MM.1S (cell line): ENCODE measurements around the gene EPB41L1.

ENCODE experiments used
- DNase-seq: peaks from one replicate; pipeline ENCODE4 v3.0.0-alpha.2; 2015
- H2AFZ ChIP-seq: fragments of 300-600 bp; sonication (generic); 2 replicates; pipeline ENCODE4 v1.6.0; 2016; ENCODE audit warnings: antibody characterized with exemption, low read length
- H3F3A ChIP-seq: fragments of 300-600 bp; sonication (generic); 2 replicates; pipeline ENCODE4 v1.6.1; 2016; ENCODE audit warnings: mild to moderate bottlenecking, antibody characterized with exemption, low read length, moderate library complexity, mixed read lengths; ENCODE audit not compliant: insufficient read depth
- H3K27ac ChIP-seq: fragments of 300-600 bp; sonication (generic); 2 replicates; pipeline ENCODE4 v1.5.1; 2016; ENCODE audit warnings: mild to moderate bottlenecking, low read length
- H3K27me3 ChIP-seq: fragments of 300-600 bp; sonication (generic); replicated peaks from 2 replicates; pipeline ENCODE4 v1.6.0; 2016; ENCODE audit warnings: low read length; ENCODE audit not compliant: insufficient read depth
- H3K36me3 ChIP-seq: fragments of 300-600 bp; sonication (generic); replicated peaks from 2 replicates; pipeline ENCODE4 v1.6.1; 2016; ENCODE audit warnings: mild to moderate bottlenecking, low read length, mixed read lengths; ENCODE audit not compliant: insufficient read depth
- H3K4me1 ChIP-seq: fragments of 300-600 bp; sonication (generic); 2 replicates; pipeline ENCODE4 v1.6.1; 2016; ENCODE audit warnings: low read length, mixed read lengths
- H3K4me2 ChIP-seq: fragments of 300-600 bp; sonication (generic); 2 replicates; pipeline ENCODE4 v1.6.0; 2016; ENCODE audit warnings: low read depth, low read length
- H3K4me3 ChIP-seq: fragments of 300-600 bp; sonication (generic); 2 replicates; pipeline ENCODE4 v1.5.1; 2016; ENCODE audit warnings: low read length, mixed read lengths
- H3K79me2 ChIP-seq: fragments of 300-600 bp; sonication (generic); 2 replicates; pipeline ENCODE4 v1.6.1; 2016; ENCODE audit warnings: mixed run types, low read length, mixed read lengths
- H3K9ac ChIP-seq: fragments of 300-600 bp; sonication (generic); 2 replicates; pipeline ENCODE4 v1.6.1; 2016; ENCODE audit warnings: low read length, mixed read lengths
- H3K9me2 ChIP-seq: fragments of 300-600 bp; sonication (generic); replicated peaks from 2 replicates; pipeline ENCODE4 v1.6.1; 2016; ENCODE audit warnings: mild to moderate bottlenecking, low read length, mixed read lengths; ENCODE audit not compliant: insufficient read depth
- H3K9me3 ChIP-seq: fragments of 300-600 bp; sonication (generic); replicated peaks from 2 replicates; pipeline ENCODE4 v1.6.1; 2016; ENCODE audit warnings: mild to moderate bottlenecking, low read length, mixed read lengths; ENCODE audit not compliant: insufficient read depth
- H4K20me1 ChIP-seq: fragments of 300-600 bp; sonication (generic); 2 replicates; pipeline ENCODE4 v1.6.1; 2016; ENCODE audit warnings: mild to moderate bottlenecking, low read length, moderate library complexity, mixed read lengths; ENCODE audit not compliant: insufficient read depth
- CTCF ChIP-seq: fragments of 300-600 bp; sonication (generic); IDR thresholded peaks from 2 replicates; pipeline ENCODE4 v1.5.1; 2016; ENCODE audit warnings: antibody characterized with exemption, low read length, mixed read lengths
- EZH2 ChIP-seq: fragments of 300-600 bp; sonication (generic); optimal IDR thresholded peaks from 2 replicates; pipeline ENCODE3; 2017; ENCODE audit warnings: low read depth, mild to moderate bottlenecking, antibody characterized with exemption, low read length, mixed read lengths
- EZH2phosphoT487 ChIP-seq: fragments of 300-600 bp; sonication (generic); IDR thresholded peaks from 2 replicates; pipeline ENCODE4 v1.6.1; 2018; ENCODE audit warnings: antibody characterized with exemption, low read length

EPB41L1 gene

GRCh38 chr20:36145877-36146707 is 8.4 kb upstream of the EPB41L1 start:
- no peaks in the 10 kb centered on the region for H4K20me1 ChIP-seq
- H3K36me3 ChIP-seq, result no peaks in the 10 kb centered on the region
- H3K27me3 ChIP-seq, result no peaks in the 10 kb centered on the region
- peak overlapping the region; percentile 51 for H3K4me3 ChIP-seq
- TF ChIP-seq EZH2phosphoT487 (no peak), EZH2 (no peak), CTCF (no peak)
- 0 out of 2 replicates have a peak, but pooled peaks cover 2% of the 10 kb centered on the region for H3K79me2 ChIP-seq
- peak overlapping the region; percentile 29 for H3K9ac ChIP-seq
- H3F3A ChIP-seq, result peaks cover 35% of the 10 kb centered on the region
- H2AFZ ChIP-seq, result peak overlapping the region; percentile 33; the same call in 1 of the 2 replicates
- no peaks in the 10 kb centered on the region for H3K9me3 ChIP-seq
- no peaks in the 10 kb centered on the region for H3K9me2 ChIP-seq
- peak overlapping the region; percentile 95 for H3K4me2 ChIP-seq
- peak; percentile 89 for DNase-seq
- H3K4me1 ChIP-seq, result peaks cover 56% of the 10 kb centered on the region
- H3K27ac ChIP-seq, result peak overlapping the region; percentile 78

- Histone ChIP-seq H3K79me2 (no peaks in the 10 kb centered on the region), H3K9ac (no peak overlapping the region), H3F3A (peaks cover 30% of the 10 kb centered on the region), H3K4me3 (no peak overlapping the region), H3K27me3 (no peaks in the 10 kb centered on the region), H3K4me1 (peaks cover 42% of the 10 kb centered on the region), H3K36me3 (no peaks in the 10 kb centered on the region), H3K9me3 (no peaks in the 10 kb centered on the region), H3K27ac (no peak overlapping the region), H3K9me2 (no peaks in the 10 kb centered on the region), H2AFZ (no peak overlapping the region), H4K20me1 (no peaks in the 10 kb centered on the region), H3K4me2 (no peak overlapping the region)
- DNase-seq, result no peak
- TF ChIP-seq EZH2phosphoT487 (no peak), EZH2 (no peak), CTCF (no peak)
These were observed 6.8 kb upstream of the EPB41L1 start for GRCh38 chr20:36147690-36148089.

GRCh38 chr20:36148439-36148838 is 6.1 kb upstream of the EPB41L1 start:
- DNase-seq, result no peak
- H3K27me3 ChIP-seq, result no peaks in the 10 kb centered on the region
- H3K36me3 ChIP-seq, result no peaks in the 10 kb centered on the region
- no peak overlapping the region for H3K27ac ChIP-seq
- H3F3A ChIP-seq, result peaks cover 23% of the 10 kb centered on the region
- H3K4me1 ChIP-seq, result peaks cover 38% of the 10 kb centered on the region
- no peaks in the 10 kb centered on the region for H3K9me2 ChIP-seq
- H3K79me2 ChIP-seq, result no peaks in the 10 kb centered on the region
- H3K4me3 ChIP-seq, result no peak overlapping the region
- no peak overlapping the region for H3K4me2 ChIP-seq
- H3K9ac ChIP-seq, result no peak overlapping the region
- no peak for TF ChIP-seq EZH2phosphoT487
- TF ChIP-seq EZH2, result no peak
- no peak for TF ChIP-seq CTCF
- no peak overlapping the region for H2AFZ ChIP-seq
- H3K9me3 ChIP-seq, result no peaks in the 10 kb centered on the region
- no peaks in the 10 kb centered on the region for H4K20me1 ChIP-seq
